HG03460 (cell line): ENCODE data around the gene LRRC27.

Source experiments
- ATAC-seq: cut with Tn5 transposase; IDR thresholded peaks from one replicate; pipeline ENCODE4 v1.9.1; 2021; ENCODE audit not compliant: unreplicated experiment

Gene LRRC27

DNA sequence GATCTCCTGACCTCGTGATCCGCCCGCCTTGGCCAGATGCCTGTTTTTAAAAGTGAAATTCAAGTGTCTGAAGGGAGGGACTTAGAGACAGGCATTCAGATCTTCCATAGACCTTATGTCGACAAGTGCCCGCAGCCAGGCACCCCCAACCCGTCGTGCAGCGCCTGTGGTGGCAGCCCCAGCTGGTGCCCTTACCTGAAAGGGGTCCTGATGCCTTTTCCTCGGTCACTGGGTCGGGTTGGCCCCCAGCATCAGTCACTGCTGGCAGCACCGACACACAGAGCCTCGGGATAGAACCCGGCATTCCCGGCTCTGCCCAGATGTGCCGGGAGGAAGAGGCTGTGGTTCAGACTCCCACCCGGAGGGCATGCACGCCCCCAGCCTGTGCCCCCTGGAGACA lies 23.3 kb downstream of the LRRC27 start:
- no peak for ATAC-seq

DNA sequence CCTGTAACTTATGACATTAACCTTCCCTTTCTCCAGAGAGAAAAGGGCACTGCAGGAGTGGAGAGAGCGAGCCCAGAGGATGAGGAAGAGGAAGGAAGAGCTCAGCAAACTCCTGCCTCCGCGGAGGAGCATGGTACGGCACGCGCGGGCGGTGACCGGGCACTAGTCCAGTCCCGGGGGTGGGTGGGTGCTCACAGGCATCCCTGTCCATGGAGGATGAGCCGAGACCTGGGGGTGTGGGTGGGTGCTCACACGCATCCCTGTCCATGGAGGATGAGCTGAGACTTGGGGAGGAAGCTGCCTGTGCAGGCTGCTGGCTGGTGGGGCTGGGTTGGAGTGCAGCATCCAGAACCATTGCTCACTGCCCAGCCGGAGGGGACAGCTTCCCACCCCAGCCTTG lies 23.8 kb downstream of the LRRC27 start:
- ATAC-seq = no peak

DNA sequence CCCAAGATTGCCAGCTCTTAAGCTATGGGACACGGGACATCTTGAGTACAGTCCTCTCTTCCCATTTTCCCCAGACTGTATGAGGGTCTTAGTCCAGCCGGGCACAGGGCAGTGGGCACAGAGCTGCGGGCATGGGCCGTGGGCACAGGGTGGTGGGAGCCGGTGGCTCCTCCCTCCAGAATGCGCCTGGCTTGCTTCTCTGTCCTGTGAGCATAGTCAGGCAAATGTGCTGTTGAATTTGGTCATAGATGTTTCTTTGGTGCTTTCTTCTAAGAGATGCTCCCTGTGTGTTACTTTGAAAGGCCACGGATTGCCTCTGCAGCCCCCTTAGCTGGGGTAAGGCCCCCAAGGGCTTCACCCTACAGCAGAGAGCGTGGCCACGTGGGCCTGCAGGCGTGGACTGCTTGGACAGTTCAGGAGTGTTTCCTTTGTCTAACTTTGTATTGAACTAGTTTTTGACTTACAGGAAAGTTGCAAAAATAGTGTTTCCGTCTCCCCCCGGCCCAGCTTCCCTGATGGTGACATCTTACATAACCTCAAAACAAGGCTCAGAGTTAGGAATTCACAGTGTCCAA lies 24.7 kb downstream of the LRRC27 start:
- ATAC-seq = no peak

DNA sequence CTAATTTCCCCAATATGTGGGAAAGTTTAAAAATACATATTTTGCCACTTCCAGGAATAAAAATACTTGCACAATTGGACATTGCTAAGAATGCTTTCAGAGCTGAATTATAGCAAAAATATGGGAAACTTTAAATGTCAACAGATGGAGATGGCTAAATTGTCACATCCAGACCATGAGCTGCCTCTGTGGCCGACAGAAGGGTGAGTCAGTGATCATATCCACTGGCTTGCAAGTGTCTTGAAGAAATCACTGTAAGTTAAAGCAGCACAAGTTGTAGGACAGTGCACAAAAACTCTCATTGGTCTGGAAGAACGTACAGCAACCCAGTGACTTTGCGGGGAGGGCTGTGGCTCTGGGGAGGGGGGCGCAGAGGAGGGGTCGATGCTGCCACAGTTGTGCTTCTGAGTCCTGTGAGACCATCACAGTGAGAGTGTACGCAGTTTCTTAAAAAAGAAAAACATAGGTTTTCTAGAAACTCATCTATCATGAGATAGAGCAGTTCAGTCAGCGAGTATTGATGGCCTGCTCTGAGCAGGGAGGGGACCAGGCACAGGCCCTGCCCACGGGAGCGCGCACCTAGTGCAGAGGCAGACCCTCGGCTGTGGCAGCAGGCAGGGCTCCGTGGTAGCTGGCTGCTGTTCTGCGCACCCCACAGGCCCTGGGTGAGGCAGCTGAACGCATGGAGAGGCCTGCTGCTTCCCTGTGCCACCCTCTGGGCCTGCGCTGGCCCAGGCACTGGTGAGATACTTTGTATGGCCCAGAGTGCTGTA lies 25.5 kb downstream of the LRRC27 start:
- no peak for ATAC-seq

DNA sequence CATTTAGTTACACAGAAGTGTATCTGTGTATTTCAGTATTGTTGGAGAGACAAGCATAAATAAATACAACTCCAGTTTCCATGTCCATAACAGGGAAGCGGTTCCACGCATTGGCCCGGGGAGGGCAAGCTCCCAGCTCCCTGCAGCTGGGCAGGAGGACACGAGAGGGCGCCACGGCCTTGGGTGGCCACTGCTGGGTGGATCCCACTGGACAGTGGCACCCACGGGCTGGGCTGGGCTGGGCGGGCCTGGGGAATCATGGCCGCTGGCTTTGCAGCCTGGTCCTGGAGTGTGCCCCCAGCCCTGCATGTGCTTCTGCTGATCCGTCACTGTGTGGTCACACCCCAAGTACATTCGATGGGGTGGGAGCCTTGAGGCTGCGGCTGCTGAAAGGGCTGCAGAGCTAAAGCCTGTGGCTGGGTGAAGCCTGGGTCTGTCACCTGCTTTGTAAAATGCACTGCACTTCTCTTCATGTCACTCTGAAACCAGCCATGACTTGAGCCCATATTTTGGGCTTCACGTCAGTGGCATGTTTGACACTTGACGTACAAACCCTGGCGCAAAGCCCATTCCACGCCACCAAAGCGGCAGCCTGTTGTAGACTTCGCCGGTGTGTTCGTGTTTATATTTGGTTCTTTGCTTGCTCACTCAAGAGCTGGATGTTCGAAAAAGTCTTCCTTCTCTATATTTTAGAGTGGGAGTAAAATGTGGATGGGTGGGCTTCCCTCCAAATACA lies 27.5 kb downstream of the LRRC27 start:
- no peak for ATAC-seq

DNA sequence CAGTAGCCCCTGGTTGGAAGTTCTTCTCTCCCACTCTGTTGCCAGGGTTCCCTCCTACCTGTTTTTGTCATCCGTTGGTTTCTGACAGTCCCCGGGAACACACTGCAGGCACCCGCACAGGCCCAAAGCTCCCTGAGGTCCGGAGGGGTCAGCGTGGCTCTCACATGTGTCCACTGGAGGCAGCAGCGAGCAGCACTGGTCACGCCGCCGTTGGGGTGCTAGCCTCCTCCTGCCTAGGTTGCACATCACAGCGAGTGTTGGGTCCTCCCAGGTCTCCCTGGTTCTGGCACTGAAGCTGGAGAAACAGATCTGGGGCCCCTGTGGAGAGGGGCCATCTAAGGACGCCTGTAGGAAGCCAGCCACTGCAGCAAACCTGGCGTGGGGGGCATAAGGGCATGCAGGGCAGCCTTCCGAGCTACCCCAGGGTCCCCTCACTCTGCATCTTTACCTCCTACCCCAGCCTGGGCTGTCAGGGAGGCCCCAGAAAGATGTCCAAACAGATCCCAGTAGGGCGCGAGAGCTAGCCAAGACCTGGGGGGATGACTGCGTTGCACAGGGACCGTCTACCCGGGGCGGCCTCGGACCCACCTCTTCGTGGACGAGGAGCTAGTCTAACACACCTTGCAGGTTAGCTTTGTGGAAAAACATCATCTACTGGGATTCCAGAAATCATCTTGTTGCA lies 28.9 kb downstream of the LRRC27 start:
- ATAC-seq = no peak

DNA sequence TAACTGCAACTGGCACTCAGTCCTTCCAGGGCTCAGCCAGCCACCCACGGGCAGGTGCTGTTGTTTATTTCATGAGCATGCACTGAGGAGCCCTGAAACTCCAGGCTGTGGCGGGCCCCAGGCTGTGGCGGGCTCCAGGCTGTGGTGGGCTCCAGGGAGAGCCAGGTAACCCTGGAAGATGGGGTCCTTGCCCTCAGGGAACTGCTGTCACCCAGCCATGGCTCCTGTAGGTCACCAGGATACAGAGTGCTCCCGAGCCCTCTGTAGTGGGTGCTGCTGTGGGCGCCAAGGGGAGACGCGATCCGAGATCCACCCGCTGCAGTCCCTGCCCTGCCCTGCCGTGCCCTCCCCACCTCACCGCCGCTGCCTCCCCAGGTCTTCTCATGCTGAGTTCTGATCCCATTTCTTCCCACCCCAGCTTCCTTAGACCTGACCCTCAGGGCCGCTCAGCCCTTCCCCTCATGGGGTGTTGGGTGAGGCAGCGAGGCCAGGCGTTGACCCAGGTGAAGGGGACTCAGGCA lies 29.6 kb downstream of the LRRC27 start:
- ATAC-seq = no peak

DNA sequence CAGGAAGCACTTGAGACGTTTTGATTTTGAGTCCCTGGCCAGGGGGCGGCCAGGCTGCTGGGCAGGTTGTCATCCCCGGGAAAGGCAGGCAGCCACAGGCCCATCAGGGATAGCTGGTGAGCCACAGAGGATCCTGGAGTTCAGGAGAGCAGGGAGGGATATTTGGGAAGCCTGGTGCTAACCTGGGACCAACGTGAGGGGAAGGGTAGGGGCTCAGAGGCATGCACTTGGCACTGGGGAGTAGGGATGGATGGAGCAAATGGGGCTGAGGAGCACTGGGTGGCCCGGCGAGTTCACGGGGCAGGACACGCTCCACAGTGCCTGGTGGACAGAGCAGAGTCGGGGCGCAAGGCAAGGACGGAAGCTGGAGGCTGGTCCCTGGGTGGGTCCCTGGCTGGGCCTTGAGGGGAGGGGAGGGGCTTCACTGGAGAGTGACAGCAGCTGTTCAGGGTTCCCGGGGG lies 30.2 kb downstream of the LRRC27 start:
- no peak for ATAC-seq

DNA sequence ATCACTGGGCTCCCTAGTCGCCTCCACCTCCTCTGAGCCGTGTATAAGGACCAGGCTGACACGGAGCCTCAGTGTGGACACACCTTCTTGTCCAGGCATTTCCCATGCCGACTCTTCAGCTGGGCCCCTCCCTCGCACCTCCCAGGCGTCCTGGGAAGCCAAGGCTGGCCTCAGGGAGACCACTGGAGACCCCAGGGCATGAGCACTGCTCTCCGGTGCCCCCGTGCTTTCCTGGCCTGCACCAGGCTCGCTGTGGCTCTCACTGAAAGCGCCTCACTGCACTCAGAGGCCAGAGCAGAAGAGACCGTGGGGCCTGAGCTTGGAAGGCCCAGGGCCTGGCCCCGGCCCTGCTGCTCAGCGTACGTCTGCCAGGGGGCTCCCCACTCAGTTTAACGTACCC lies 31.4 kb downstream of the LRRC27 start:
- no peak for ATAC-seq

DNA sequence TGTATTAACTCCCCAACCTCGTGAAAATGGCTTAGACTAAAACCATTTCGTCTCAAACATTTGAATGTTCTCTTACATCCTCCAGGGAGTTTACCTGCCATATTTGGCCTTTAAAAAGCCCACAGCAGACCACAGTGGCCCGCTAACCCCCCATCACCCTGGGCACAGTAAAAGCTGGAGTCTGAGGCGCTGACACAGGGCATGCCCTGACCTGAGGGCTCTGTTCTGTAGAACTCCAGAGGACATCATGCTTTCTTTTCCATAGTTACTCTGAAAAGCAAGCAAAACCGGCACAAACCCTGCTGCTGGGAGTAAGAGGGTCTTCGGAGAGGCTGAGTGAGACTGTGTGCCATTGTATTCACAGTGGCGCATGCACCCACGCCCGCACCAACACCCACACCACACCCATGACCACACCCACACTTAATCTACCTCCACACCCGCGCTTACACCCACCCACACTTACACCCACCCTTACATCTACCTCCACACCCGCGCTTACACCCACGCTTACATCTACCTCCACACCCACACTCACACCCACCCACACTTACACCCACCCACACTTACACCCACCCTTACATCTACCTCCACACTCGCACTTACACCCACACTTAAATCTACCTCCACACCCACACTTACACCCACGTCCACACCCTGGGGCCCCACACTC lies 32.1 kb downstream of the LRRC27 start:
- no peak for ATAC-seq

DNA sequence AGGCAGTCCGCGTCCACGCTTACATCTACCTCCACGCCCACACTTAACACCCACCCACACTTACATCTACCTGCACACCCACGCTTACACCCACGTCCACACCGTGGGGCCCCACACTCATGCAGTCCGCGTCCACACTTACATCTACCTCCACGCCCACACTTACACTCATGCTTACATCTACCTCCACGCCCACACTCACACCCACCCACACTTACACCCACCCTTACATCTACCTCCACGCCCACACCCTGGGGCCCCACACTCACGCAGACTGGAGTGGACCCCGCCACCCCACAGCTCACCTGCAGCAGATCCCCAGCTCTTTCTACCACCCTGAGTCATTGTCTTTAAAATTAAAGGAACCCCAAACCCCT lies 32.6 kb downstream of the LRRC27 start:
- ATAC-seq = no peak

DNA sequence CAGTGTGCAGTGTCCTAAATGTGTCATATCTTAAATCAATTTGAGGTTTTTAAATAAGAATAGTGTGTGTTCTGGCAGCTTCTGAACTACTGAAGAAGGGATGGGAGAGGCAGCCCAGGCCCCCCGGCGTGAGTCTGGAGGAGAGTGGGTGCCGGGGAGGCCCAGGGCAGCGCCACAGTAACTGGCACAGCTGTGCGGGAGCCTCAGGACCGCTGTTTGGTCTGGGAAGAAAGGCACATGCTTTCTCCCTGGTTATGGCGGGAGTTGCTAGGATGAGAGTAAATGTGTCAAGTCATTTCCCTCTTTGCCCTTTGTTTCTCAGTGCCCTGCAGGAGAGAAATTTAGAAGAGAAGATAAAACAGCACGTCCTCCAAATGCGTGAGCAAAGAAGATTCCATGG lies 33.1 kb downstream of the LRRC27 start:
- ATAC-seq = no peak

DNA sequence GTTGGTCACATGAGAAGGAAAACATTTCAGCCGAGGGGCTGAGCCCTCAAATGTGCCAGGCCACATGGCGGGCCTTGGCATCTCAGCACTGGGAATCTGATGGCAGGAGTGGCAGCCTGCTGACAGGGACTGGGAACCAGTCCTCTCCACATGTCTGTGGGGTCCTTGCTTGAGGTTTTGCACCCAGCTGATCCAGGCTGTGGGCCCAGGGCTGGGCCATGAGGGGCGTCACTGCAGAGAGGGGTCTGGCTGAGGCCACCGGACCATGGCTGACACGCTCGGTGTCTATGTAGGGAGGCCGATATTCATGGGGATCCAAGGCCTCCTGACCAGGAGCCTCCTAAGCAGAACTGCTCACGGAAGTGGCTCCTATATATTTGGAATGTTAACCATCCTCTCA lies 34.0 kb downstream of the LRRC27 start:
- ATAC-seq = no peak

DNA sequence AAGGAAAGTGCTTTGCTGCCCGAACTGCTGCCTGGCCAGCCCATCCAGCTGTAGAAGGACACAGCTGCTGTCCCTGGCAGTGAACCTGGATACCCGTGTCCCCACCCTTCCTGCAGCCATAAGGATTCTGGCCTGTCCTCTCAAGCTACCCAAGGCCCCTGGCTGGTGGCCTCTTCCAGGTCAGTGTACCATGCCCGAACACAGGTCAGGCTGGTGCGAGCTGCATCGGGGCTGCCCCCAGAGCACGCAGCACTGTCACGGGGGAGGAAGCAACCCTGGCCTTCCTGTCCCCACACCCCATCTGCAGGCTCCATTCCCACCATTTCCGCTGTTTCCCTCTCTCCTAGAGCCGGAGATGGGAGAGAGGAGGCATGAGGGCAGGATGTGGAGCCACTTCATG lies 34.5 kb downstream of the LRRC27 start:
- no peak for ATAC-seq

DNA sequence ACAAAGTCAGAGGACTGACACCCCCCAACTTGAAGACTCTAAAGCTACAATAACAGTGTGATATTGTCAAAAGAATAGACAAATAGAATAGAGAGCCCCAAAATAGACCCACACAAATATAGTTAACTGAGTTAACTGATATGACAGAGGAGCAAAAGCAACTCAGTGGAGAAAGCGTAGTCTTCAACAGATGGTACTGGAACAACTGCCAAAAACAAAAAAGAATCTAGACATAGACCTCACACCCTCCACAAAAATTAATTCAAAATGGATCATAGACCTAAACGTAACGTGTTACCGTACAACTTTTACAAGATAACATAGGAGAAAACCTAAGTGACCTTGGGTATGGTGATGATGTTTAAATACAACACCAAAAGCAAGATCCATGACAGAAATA lies 36.4 kb downstream of the LRRC27 start:
- no peak for ATAC-seq

DNA sequence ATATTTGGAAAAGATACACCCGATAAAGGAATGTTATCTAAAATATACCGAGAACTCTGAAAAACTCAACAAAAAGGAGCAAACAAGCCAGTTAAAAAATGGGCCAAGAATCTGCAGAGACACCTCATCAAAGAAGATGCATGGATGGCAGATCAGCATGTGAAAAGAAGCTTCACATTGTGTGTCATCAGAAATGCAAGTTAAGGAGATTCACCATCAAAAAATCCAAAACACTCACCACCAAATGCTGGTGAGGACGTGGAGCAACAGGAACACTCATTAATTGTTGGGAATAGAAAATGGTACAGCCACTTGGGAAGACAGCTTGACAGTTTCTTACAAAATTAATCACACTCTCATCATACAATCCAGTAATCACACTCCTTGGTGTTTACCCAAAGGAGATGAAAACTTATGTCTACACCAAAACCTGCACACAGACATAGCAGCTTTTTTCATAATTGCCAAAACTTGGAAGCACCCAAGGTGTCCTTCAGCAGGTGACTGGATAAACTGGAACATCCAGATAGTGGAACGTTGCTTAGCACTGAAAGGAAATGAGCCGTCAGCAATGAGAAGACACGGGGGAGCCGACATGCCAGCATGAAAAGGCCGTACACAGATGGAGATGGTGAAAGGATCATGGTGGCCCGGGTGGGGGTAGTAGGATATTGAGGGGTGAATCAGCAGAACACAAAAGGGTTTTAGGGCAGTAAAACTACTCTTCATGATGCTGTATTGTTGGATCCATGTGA lies 37.1 kb downstream of the LRRC27 start:
- no peak for ATAC-seq

DNA sequence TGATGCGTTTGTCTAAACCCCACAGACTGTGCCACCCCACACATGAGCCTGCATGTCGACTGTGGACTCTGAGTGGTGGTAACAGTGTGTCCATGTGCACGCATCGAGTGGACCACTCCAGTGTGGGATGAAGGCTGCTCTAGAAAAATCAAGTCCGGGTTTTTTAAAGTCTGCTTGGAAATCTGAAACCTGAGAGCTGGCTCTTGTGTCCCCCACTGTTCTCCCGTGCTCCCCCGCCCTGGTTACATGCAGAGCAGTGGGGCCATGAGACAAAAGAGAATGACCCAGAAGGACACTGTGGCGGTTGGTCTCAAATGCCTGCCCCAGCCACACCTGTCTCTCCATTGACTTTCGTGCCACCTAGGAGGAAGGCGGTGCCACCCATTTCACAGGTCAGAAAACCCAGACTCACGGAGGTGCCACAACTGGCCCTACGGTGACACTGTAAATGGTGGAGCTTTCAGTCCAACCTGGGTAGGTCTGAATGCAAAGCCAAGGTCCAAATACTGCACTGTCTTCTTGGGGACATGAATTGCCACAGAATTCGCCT lies 37.7 kb downstream of the LRRC27 start:
- ATAC-seq = no peak

DNA sequence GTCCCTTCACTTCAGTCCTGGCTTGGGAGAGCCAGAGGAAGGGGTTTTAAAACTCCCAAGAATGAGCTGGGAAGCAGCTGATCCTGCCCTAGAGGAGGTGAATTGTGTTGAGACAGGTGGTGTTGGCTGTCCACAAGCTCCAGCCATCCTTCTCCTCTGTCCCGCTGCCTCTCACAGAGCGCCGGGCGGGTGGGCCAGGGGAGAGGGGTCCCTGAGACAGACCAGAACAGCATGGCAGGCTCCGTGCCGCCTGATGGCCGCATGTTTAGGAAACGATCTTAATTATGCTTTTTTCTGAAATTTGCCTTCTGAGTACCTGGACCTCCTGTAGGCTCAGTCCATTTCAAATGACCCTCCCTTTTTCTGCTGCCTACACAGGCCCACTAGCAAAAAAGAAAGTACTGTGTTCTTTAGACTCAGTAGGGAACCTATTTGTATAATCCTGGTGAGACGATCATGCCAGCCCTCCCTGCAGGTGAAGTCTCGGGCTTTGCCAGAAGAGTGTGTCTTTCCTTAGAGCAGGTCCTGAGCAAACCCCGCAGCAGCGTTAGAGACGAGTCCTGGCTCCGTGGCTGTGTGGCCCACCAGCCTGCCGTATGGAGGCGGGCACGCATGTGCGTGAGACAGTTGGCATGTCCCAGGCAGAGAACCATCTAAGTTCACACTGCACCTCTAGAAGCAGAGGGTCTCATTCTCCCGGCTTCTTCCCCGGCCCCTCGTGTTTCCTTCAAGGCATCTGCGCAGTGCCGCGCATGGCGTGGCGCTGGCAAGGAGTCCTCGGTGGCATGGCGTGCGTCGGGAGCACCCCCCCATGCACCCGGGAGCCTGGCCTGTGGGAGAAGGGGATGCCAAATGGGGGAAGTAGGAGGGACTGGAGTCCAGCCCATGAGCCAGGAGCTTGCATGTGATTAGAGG lies 38.7 kb downstream of the LRRC27 start:
- ATAC-seq = no peak

DNA sequence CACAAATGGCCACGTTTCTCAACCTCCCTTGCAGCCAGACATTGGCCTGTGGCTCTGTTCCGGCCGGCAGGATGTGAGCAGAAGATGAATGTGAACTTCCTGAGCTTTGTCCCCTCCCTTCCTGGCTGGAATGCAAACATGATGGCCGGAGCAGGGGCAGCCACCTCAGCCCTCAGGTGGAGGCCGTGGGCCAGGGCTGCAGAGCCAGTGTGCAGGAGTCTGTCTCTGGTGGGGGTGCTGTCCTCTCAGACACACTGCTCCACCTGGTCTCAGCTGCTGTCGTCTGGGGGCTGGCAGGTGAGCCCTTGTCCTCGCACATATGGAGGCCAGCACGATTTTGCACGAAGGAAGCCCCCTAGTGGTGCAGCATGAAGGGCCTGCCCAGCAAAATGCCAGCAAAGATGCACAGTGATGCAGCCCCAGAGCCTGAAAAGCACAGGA lies 39.7 kb downstream of the LRRC27 start:
- ATAC-seq = no peak
